KMS-11 (cell line): ENCODE results near the gene GAREM1.

Source experiments
- H2AFZ ChIP-seq: fragments of 200-600 bp; sonication (generic); 2 replicates; pipeline ENCODE4 v1.6.1; 2016; ENCODE audit warnings: antibody characterized with exemption, mixed run types, low read depth
- H3K27ac ChIP-seq: fragments of 200-600 bp; sonication (generic); 2 replicates; pipeline ENCODE4 v1.6.1; 2016; ENCODE audit warnings: mild to moderate bottlenecking, mixed run types
- H3K27me3 ChIP-seq: fragments of 200-600 bp; sonication (generic); 2 replicates; pipeline ENCODE4 v1.6.1; 2017; ENCODE audit warnings: mild to moderate bottlenecking, low read depth, mixed run types, moderate library complexity; ENCODE audit not compliant: insufficient read depth
- H3K36me3 ChIP-seq: fragments of 200-600 bp; sonication (generic); 2 replicates; pipeline ENCODE4 v1.6.1; 2017; ENCODE audit warnings: mild to moderate bottlenecking, mixed run types; ENCODE audit not compliant: insufficient read depth
- H3K4me1 ChIP-seq: fragments of 200-600 bp; sonication (generic); 2 replicates; pipeline ENCODE4 v1.6.1; 2016; ENCODE audit warnings: mild to moderate bottlenecking, low read depth, mixed run types; ENCODE audit not compliant: poor library complexity, severe bottlenecking
- H3K4me2 ChIP-seq: fragments of 200-600 bp; sonication (generic); 2 replicates; pipeline ENCODE4 v1.7.0; 2016; ENCODE audit warnings: mild to moderate bottlenecking, mixed run types
- H3K4me3 ChIP-seq: fragments of 200-600 bp; sonication (generic); IDR thresholded peaks from 2 replicates; pipeline ENCODE4 v1.6.1; 2017; ENCODE audit warnings: low read depth, low read length, mixed read lengths; ENCODE audit not compliant: insufficient read depth
- H3K79me2 ChIP-seq: fragments of 200-600 bp; sonication (generic); 2 replicates; pipeline ENCODE4 v1.6.1; 2016; ENCODE audit warnings: low read depth, mixed run types; ENCODE audit not compliant: insufficient read depth
- H3K9ac ChIP-seq: fragments of 200-600 bp; sonication (generic); 2 replicates; pipeline ENCODE4 v1.6.1; 2016; ENCODE audit warnings: mild to moderate bottlenecking, mixed run types
- H4K20me1 ChIP-seq: fragments of 200-600 bp; sonication (generic); 2 replicates; pipeline ENCODE4 v1.6.1; 2016; ENCODE audit warnings: mild to moderate bottlenecking, mixed run types; ENCODE audit not compliant: insufficient read depth
- CTCF ChIP-seq: fragments of 200-600 bp; sonication (generic); conservative IDR thresholded peaks from 2 replicates; pipeline ENCODE4 v1.6.1; 2017; ENCODE audit warnings: low read depth, mild to moderate bottlenecking, antibody characterized with exemption, low read length, moderate library complexity, mixed read lengths

GAREM1 gene

DNA sequence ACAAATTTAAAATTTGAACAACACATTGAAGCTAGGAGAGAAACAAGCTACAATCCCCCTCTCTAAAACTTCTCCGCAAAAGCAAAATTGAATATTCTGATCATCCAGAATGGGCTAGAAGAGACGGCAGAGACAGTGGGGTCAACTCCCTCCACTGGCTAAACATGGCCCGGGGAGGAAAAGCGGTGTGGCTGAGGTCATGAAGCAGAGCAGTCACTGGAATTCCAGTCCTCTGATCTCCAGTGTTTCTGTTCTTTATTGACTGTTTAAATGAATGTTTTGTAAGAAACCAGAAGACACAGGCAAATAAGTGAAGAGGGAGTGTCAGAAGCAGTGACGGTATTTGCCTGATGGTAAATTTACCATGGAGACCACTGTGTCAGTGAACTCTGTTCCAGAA, 116.2 kb downstream of the GAREM1 start:
- Histone ChIP-seq H3K36me3 (no peaks in the 10 kb centered on the region), H3K79me2 (no peaks in the 10 kb centered on the region), H3K27me3 (no peaks in the 10 kb centered on the region), H2AFZ (no peak overlapping the region), H3K4me3 (no peak overlapping the region), H3K9ac (no peak overlapping the region), H3K4me1 (no peaks in the 10 kb centered on the region), H3K4me2 (no peak overlapping the region), H4K20me1 (no peaks in the 10 kb centered on the region), H3K27ac (no peak overlapping the region)
- TF ChIP-seq CTCF, result no peak

DNA sequence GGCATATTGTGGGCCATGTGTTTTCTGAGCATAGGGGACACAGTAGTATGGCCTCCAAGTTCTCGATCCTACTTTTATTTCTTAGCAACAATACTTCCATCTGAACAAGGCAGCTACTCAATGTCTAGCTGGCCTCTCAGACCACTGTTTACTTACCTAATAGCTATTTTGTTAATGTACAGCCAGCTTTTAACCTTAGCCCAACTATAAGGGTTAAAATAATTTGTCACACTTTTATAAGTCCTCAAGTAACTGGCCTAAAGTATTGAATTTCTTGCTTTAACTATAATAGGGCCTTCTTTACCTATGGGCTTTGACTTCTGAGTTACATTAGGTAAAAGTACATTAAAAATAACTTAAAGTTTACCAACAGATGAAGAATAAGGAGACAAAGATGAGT, 117.4 kb downstream of the GAREM1 start:
- Histone ChIP-seq H3K4me3 (no peak overlapping the region), H3K4me1 (no peaks in the 10 kb centered on the region), H3K9ac (no peak overlapping the region), H3K4me2 (no peak overlapping the region), H3K27ac (no peak overlapping the region), H3K27me3 (no peaks in the 10 kb centered on the region), H4K20me1 (no peaks in the 10 kb centered on the region), H3K36me3 (no peaks in the 10 kb centered on the region), H2AFZ (no peak overlapping the region), H3K79me2 (no peaks in the 10 kb centered on the region)
- TF ChIP-seq CTCF, result no peak

GRCh38 chr18:32351032-32351431, 119.7 kb downstream of the GAREM1 start:
- H3K4me2 ChIP-seq, result no peak overlapping the region
- no peaks in the 10 kb centered on the region for H3K4me1 ChIP-seq
- no peak overlapping the region for H2AFZ ChIP-seq
- H3K9ac ChIP-seq, result no peak overlapping the region
- TF ChIP-seq CTCF, result no peak
- no peak overlapping the region for H3K4me3 ChIP-seq
- H3K79me2 ChIP-seq, result no peaks in the 10 kb centered on the region
- no peaks in the 10 kb centered on the region for H3K27me3 ChIP-seq
- H3K27ac ChIP-seq, result no peak overlapping the region
- no peaks in the 10 kb centered on the region for H3K36me3 ChIP-seq
- H4K20me1 ChIP-seq, result no peaks in the 10 kb centered on the region

DNA sequence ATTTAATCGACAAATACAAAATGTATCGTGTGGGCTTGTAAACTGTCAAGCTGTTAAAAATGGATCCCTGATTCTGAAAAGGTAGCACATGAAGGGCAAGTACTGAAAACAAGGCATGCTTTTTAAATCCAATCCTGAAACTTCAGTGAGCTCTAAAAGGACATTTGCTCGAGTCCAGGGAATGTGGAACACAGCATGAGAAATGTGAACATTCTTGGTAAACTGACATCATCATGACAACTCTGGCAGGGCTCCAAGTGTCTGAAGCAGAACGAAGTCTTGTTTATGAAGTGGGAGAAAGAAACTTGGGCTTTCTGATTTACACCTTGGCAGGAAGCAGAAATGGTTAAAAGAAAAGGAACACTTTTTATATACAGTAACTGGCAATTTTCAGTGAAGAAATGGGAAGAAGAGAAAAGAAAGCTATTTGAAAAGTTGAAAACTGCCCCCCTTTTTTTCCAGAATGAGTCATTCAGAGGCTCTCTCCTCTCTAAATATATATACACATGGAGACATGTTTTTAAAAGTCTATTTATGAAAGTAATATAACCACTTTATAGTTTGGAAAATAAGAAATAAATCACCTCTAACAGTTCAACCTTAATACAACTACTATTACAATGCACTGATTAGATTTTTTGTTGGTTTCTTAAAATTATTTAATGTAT, 120.8 kb downstream of the GAREM1 start:
- Histone ChIP-seq H3K27me3 (no peaks in the 10 kb centered on the region), H2AFZ (no peak overlapping the region), H3K27ac (no peak overlapping the region), H3K9ac (no peak overlapping the region), H3K4me2 (no peak overlapping the region), H3K36me3 (no peaks in the 10 kb centered on the region), H3K4me3 (no peak overlapping the region), H3K79me2 (no peaks in the 10 kb centered on the region), H4K20me1 (no peaks in the 10 kb centered on the region), H3K4me1 (no peaks in the 10 kb centered on the region)
- no peak for TF ChIP-seq CTCF
